Stimulated activated CD8-positive, alpha-beta memory T cell treated with anti-CD3 and anti-CD28 coated beads, Interleukin-7, amount 100 ng/mL, for 4 hours (primary cell): Measurements from ENCODE around the gene ZNF672.
"Not testable (repeated sequence)": the region's sequence is repeated elsewhere in the genome, so short reads cannot be mapped to it uniquely, and the experiment has no call there.

ENCODE experiments used
- DNase-seq, 2 donors: peaks; one replicate each; pipeline ENCODE4 v3.0.0-alpha.2; 2020; ENCODE audit warnings: low read depth in 2 of 2

The ZNF672 gene

DNA sequence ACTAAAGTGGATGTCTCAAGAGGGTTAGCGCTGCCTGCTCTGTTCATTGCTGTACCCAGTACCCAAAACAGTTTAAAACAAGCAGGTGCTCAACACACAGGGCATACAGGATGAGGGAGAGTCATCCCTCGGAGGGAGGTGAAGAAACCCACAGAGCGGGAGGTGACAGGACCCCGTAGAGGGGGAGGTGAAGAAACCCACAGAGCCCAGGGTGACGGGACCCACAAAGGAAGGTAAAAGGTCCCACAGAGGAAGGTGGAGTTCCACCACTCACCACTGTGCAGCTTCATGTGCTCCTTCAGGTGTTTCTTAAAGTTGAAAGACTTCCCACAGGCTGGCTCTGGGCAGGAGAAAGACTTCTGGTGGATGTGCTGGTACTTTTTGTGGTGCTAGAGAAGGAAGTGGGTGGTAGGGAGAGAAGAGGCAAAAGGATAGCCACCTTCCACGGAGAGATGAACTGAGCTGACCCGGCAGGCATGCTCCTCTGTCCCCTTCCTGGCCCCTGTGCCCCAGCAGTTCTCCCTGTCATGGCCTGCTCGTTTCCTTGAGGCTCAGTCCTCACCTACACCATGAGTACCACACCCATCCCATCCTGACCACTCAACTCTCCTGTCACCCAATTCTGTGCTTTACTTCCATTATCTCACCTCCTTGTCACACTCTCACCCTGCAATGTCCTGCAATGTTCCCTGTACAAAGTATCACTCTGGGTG lies 15.8 kb downstream of the ZNF672 start:
- DNase-seq: peak in 1 of 2 donors; percentile 36

DNA sequence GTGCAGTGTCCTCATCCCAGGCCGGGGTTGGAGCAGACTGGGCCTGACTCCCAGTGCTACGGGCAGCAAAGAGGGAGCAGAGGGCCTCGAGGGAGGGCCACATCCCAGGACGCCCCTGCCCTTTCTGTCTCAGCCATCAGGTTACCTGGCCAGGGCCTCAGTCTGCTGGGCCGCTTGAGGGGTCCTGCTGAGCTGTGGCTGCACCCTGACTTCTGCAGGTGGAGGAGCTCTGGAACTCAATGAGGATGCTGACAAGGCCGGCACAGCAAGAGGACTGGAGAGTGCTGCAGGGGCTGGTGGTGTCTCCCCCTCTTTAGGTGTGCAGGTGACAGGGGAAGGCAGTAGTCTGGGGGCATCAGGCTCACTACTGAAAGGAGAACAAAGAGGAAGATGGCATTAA lies 17.6 kb downstream of the ZNF672 start:
- DNase-seq: no peak

DNA sequence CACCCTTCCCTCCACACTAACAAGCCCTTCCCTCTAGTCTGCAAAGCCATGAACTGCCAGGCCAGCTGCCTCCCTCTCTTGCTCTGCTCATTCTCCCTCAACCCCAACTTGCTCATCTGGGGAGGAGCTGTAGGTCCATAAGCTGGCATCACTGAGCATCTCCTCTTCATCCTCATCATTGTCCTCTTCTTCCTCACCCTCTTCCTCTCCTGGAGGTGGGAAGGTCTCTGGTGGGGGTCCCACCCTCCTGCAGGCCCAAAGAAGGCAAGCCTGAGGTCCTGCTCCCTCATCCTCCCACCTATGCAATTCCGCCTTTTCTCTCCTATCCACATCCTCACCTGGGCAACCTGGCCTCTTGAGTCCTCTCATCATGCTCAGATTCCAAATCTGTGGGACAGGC lies 18.2 kb downstream of the ZNF672 start:
- DNase-seq: no peak

DNA sequence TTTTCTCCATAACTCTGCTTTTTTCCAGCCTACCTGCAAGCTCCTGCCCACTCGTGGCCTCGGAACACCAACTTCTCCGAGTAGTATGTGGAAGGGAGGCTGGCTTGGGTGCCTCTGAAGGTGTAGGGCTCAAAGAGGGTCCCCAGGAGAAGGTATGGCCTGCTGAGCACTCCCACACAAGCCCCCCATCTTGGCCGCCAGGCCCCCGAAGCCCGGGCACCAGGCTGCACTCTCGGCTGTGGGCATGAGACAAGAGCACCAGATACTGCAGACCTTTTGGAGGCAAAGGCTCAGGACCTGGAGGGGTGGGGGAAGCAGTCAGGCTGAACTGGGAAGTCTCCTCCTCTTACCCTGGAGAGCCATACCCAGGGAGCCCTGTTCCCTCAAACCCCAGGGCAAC lies 19.2 kb downstream of the ZNF672 start:
- no peak for DNase-seq

DNA sequence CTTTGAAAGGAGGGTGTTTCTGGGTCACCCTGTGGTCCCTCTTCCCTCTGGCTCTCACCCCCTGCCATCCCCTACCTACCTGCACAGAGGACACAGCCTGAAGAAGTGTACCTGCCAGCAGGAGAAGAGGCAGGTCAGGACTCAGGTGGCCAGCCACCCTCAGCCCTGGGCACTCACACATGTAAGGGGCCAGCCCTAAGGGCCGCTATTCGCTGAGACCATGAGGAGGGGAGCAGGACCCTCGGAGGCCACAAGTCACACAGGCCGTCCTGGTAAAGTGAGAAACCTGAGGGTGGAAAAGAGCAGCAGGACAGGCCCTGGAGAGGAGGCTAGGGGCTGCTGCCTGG lies 19.7 kb downstream of the ZNF672 start:
- DNase-seq: no peak

DNA sequence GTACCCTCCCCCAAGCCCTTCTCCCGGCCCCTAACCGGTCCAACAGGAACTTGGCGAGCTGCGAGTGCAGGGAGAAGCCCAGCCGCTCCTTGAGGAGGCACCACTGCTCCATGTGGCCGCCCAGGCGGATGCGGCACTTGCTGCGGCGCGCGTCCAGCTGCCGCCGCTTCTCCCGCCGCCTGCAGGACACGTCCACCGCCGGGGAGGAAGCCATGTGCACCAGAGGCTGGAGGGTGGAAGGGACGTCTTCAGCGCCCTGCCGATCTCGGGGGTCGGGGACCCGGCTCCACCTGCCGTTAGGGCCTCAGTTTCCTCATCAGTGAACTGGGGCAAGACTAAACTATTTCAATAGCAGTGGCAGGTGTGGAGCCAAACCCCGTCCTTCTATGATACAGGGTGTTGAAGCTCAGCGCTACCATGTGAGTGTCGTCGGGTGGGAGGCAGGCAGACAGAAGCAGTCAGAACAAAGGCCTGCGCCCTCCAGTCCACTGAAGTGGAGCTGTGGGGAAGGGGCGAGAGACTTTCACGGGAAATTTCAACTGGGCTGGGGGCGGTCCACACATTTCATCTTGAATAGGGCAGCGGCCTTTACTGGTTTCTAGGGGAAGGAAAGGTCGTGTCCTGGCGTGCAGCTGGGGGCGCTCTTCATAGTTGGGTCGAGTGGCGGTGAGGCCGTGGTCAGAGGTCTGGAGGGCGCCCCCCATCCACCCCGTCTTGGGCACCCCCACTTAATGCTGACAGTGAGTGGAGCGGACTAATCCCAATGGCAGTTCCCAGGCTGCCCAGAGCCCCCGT lies 20.3 kb downstream of the ZNF672 start:
- DNase-seq: no peak

DNA sequence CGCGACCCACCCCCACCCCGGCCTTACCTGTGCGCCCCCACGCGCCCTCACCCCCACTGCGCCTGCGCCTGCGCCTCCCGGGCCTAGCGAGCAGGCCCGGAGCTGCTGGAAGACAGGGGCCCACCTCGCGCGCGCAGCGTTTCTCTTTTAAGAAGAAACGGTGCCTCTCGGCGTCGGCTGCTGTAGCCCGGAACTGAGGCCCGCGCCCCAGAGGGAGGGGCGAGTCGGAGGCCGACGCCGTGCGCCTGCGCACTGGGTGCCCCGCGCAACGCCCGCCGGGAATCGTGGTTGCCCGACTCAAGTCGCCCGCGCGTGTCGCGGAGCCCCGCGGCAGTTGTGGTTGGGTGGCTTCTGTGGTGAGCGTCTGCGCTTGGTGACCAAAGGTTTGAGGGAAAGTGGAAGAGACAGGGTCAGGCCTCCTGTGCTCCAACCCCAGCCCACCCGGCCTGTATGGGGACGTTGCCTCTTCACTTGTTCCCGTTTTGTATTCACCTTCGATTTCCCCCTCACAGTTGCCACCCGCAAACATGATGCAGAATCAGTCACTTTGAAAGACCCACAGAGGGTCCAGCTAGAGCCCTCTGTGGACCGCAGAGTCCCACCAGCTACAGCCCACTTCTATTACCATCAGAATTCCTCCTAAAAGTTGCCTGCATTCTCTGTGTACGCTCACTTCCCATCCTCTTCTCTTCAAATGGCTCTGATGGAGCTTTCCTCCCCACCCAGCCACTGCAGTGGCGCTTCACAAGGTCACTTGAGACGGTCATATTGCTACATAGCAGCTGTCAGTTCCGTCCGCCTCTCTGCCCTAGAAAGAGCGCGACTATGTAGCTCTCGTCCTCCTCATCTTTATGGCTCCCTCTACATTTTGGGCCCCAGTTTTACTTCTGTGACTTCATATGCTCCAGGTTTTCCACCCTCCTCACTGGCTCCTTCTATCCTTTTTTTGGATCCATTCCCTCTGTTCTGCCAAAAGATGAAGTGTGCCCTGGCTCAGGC lies 21.2 kb downstream of the ZNF672 start, which contains the start of gene ZNF692:
ZNF692 (minus strand) TSS at position 195 of the 999 bp plus-strand sequence. CDS start 776 bp downstream, outside the sequence.
- peak; percentile 96 to 98 for DNase-seq

DNA sequence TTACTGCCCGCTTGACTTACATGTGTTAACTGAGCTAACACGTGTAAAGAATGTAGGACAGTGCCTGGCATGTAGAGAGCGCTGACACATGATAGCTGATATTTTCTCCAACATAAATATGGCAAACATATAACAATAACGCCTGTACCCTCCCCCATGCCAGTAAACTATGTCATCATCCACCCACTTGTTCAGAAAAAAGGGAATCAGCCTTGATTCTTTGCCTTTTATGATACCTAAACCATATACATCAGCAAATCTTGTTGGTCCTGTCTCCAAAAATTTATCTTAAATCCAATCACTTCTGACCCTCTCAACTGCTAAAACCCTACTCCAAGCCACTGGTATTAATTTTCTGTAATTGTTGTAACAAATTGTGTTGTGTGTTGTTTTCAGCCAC lies 22.0 kb downstream of the ZNF672 start:
- DNase-seq: no peak

DNA sequence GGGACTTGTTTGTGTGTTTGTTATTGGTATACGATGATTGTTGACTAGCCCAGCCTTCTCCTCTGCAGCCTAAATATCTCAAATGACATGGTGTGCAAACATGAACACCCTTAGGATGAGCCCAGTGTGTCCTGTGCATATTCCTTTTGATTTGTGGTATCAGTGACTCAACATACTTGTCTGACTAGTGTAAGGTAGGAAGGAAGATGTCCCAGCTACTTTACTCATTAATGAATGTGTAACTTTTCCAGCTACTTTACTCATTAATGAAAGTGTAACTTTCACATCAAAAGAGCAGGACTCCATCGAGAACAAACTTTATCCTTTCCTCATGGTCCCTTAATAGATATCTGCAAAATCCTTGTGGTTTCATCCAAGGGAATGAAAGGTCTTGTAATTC lies 23.6 kb downstream of the ZNF672 start:
- DNase-seq: no peak

DNA sequence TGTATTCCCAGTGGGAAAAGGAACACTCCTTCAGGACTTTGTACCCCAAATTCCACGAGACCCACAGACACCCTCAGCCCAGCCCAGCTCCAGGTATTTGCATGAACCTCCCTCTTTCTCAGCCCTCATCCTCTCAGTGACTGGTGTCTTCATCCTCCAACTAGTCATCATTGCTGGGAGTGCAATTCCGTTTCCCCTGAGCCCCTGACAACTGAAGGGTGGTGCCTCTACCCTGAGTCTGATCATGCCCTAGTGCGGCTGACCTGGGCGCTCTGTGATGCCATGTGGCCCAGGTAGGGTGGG lies 24.6 kb downstream of the ZNF672 start:
- DNase-seq: no peak

DNA sequence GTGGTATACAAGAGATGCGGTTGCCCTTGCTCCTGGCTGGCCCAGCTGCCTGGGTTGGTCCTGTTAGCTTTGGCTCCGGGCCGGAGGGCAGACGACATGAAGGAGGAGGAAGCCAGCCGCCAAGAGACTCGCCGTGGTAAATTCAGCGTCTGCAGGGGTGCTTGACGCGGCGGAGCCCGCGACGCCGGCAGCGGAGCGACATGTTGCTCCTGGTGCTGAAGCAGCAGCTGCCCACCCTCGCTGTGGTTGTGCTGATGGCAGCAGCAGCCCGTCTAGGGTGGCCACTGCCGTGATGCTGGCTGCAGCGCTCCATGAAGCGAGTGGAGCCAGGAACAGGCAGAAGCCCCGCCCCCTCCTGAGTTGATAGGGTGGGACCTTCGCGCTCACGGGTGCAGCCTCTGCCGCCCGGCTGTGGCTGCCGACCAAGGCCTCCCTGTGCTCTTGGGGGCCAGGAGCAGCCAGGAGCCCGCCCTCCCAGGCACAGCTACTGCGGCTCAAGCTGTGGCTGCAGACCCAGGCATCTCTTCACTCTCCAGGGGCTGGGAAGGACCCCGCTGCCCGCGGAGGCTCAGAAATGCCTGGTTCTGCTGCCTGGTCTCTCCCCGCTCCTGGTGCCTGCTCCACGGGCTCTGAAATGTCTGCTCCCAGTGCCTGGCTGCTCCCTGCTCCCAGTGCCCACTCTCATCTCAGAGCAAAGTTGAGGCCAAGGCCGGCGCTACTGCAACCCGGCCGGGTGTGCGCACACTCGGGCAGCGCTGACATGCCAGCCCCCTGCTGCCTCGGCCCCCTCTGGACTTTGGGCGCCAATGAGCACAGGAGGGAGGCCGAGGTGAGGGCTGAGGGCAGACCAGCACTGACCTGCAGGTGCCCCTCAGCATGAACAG lies 25.2 kb downstream of the ZNF672 start:
- DNase-seq: peak; percentile 53 to 72

DNA sequence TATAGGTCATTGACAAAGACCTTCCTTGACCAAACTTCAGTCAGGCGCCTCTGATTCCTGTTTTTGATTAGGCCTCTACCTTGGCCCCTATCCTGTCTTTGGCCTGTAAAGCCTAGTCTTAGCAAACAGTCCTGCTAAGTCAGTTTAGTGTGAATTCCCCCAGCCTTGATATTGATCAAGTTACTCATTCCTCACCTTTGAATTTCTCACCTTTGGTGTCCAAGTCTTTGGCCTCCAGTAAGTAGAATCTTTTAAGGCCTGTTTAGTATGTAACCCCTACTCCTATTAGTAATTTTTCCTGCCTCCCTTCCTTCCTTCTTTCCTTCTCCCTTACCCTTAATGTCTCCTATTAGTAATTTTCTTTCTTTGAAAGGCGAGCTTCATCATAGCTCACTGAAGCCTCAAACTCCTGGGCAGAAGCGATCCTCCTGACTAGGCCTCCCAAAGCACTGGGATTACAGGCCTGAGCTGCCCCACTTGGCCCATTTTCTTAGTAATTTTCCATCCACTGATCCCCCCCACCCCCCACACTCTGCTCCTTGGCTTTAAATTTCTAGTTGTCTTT lies 33.9 kb downstream of the ZNF672 start:
- DNase-seq: no peak

DNA sequence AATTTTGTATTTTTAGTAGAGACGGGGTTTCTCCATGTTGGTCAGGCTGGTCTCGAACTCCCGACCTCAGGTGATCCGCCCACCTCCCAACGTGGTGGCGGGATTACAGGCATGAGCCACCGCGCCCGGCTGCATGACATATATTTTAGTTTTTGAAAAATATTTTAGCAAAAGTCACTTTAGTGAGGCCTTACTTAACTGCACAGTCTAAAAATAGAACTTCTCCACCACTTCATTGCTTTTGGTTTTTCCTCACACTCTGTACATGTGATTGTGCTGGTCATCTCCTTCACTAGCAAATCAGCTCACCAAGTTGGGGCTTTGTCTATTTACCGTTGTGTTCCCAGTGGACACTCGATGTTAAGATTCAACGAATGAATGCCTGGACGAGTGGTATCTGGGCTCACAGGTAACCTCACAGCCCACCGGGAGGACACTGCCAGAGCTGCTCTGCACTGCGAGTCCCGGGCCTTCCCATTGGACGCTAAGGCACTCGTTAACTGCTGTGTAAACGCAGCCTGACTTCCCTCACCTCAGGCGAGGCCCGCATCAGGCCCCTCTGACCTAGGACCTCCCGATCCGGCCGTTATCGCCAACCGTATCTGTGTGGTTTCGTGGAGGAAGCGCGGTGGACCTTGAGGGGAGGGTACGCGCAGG lies 34.9 kb downstream of the ZNF672 start:
- DNase-seq: no peak

DNA sequence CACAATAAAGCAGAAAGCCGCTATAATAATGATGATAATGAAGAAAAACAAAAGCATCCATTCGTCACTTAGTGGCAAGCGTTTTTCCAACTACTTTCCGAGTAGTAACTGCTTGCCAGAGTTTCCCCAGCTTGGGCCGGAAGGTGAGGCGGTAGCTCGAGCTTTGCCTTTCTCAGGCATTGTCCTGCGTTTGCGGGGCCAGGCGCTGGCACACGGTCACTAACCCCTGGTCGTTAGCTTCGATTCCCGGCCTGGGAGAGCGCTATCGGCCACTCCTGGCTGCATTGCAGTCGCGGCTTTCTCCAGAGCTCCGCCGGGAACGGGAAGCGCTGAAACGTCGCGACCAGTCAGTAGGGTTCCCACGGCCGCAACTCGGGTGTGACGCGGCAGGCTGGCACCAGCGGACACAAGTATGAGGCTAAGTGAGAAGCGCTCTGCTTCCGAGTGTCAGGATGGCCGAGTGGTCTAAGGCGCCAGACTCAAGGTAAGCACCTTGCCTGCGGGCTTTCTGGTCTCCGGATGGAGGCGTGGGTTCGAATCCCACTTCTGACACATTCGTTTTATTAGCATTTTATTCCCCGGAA lies 35.5 kb downstream of the ZNF672 start:
- peak; percentile 80 to 86 for DNase-seq

DNA sequence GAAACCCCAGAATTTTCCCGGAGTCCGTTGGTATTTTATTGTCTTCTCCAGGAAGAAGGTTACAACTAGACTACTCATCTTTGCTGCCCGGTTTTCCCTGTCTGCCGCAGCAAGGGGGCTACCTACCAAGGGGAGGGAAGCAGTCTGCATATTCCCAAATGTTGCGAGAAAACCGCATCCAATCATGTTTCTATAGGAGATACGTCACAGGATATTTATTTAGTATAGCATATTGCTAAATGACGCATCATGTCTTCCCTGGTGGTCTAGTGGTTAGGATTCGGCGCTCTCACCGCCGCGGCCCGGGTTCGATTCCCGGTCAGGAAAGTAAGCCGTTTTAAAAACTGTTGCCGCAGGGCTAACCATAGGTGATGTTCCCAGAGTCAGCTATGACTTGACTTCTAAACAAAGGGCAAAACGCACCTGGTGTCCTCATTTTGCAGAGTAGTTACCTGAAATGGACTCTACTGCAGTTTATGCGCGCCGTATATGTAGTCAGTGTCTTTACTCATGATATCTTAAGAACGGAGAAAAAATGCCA lies 36.0 kb downstream of the ZNF672 start:
- peak; percentile 71 to 82 for DNase-seq

DNA sequence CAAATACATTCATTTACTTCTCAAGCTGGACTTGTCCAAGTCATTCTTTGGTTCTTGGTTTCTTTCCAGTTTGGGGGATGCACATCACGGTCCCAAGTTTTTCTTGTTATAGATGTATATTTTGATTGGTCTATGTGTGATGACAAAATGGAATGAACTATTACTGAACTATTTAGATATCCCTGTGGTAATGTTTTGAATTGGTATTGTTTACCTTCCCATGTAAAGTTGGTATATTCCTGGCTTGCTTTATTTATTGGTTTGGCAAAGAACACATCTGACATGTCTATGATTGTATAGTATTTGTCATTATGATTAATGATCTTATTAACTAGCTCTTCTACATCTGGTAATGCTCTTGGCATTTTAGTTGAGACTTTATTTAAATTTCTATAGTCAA lies 43.2 kb downstream of the ZNF672 start:
- DNase-seq: no peak

DNA sequence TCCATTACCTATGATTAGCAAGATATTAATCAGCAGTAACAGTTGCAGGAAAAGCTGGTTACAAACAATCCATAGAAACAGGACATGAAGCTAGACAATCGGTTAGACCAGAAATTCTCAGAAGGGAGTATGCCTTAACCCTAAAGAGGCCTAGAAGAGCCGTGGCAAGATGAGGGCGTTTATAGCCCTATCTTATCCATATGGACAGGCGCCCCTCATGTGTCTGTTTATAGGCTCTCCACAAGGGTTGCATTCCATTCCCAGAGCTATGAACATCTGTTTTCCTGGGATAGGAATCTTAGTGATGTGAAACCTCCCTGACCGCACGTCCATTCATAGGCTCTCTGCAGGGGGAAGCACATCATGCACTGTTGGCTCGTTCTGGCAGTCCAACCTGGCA lies 44.4 kb downstream of the ZNF672 start:
- DNase-seq: not testable (repeated sequence)

DNA sequence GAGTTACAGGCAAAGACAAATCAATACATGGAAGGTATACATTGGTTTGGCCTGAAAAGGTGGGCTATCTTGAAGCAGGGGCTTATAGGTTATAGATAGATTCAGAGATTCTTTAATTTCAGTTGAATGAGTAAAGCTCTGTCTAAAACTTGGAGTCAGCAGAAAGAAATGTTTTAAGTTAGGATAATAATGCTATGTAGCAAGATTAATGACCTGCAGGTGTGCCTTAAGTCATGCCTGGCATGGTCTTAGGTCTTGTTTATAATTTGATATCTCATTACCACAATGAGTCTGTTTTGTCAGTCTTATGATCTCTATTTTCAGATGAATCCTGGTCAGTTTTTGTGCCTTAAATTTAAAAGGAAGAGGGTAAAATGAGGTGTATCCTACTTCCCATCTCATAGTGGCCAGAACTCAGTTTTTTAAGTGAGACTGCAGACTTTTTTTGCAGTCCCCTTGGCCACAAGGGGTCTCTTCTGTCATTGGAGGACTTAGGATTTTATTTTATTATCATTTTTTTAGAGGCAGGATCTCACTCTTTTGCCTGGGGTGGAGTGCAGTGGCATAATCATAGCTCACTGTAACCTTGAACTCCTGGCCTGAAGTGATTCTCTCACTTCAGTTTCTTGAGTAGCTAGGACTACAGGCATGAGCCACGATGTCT lies 46.7 kb downstream of the ZNF672 start:
- DNase-seq: no peak

DNA sequence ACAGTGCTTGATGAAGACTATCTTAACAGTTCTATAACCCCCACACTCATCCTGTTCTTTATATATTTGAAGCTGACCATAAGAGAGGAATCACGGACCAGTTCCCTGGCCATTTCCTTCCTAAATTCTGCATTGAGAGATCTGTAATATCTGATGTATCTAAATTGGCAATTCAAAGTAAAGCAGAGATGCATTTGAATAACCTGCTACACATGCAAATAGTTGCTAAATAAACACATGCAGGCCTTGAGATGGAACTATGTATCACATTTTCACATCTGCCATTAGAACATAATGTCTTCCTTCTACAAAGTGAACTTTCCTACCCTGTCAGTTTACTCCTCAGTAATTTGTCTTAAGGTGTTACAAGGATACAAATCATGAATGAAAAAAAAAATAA lies 47.6 kb downstream of the ZNF672 start:
- no peak for DNase-seq
